ENCODE results near the gene C10orf71.

- TF ChIP-seq REST (IDR thresholded peaks at IDR 0.05; ENCODE audit: low read depth) (no peak), EGR1 (IDR thresholded peaks at IDR 0.05) (no peak), RAD21 (IDR thresholded peaks at IDR 0.05; ENCODE audit: low read depth) (no peak), TEAD4 (IDR thresholded peaks at IDR 0.05) (no peak), CEBPB (IDR thresholded peaks at IDR 0.05) (no peak), MAX (IDR thresholded peaks at IDR 0.05) (no peak), TCF12 (IDR thresholded peaks at IDR 0.05; ENCODE audit: low read depth) (no peak), EP300 (IDR thresholded peaks at IDR 0.05; ENCODE audit: borderline replicate concordance) (no peak)
These were observed 31.2 kb downstream of the C10orf71 start for GRCh38 chr10:49330127-49330665.
